Panc1 (cell line): ENCODE measurements around the gene CGGBP1.

Experiments used
- CTCF ChIP-seq: fragments of 450-650 bp; IDR thresholded peaks from 2 replicates; pipeline ENCODE4 v1.5.1; 2017; ENCODE audit warnings: mild to moderate bottlenecking
- POLR2AphosphoS5 ChIP-seq: IDR thresholded peaks from 2 replicates; pipeline ENCODE4 v1.6.1; 2012; ENCODE audit warnings: mild to moderate bottlenecking, low read depth, low read length, moderate library complexity

GRCh38 chr3:88092270-88092669 is 33.5 kb upstream of the CGGBP1 start:
- TF ChIP-seq CTCF = no peak
- TF ChIP-seq POLR2AphosphoS5 = no peak
